Measurements from ENCODE around the gene AHCYL1. TPM values are rescaled to one million over a fixed set of nuclear protein-coding genes. Genes with fewer than 3 reads are reported as not detected.

The AHCYL1 gene
- total RNA-seq = 57.3 to 69.3 TPM (median 59.6 TPM) in 3 replicates
- long read RNA-seq, full-length matches to known transcripts = 90 of 110 reads
- long read RNA-seq, partial matches to known transcripts = 9 of 110 reads
- long read RNA-seq, other reads (novel, unspliced or antisense) = 11 of 110 reads

DNA sequence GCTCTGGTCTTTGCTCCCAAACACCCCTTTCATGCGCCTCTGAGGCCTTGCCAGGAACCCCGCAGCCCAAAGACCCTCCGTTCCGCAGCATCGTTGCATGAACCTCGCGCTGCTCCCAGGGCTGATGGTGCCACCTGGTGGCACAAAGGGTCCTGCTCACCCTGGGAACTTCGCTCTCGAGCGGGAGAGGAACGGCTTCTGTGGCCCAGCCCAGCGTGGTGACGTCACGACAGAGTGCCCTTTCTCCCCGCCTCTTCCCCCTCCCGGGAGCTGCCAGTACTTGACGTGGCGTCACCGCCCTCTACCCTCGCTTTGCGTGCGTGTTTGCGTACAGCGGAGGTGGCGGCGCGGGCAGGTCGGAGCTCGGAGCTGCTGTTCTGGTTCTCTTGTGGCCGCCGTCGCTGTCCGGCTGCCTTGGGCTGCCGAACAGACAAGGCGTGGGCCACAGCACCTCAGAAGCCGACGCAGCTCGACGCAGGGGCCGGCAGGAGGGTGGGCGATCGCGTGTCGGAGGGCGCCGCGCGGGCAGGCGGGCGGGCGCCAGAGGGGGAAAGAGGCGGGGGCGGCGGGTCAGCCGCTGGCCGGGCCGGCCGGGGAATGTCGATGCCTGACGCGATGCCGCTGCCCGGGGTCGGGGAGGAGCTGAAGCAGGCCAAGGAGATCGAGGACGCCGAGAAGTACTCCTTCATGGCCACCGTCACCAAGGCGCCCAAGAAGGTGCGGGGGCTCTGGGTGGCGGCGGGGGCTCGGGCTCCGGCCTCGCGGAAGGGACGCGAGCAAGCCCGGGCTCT, at the start of gene AHCYL1:
Gene AHCYL1, plus strand, starts transcription at position 310 of the 791 bp plus-strand sequence. Its CDS starts 288 bp downstream, at position 598.
- TF ChIP-seq, protein P1, sequence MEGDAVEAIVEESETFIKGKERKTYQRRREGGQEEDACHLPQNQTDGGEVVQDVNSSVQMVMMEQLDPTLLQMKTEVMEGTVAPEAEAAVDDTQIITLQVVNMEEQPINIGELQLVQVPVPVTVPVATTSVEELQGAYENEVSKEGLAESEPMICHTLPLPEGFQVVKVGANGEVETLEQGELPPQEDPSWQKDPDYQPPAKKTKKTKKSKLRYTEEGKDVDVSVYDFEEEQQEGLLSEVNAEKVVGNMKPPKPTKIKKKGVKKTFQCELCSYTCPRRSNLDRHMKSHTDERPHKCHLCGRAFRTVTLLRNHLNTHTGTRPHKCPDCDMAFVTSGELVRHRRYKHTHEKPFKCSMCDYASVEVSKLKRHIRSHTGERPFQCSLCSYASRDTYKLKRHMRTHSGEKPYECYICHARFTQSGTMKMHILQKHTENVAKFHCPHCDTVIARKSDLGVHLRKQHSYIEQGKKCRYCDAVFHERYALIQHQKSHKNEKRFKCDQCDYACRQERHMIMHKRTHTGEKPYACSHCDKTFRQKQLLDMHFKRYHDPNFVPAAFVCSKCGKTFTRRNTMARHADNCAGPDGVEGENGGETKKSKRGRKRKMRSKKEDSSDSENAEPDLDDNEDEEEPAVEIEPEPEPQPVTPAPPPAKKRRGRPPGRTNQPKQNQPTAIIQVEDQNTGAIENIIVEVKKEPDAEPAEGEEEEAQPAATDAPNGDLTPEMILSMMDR (IDR thresholded peaks at IDR 0.05) = peak; percentile 99
- Mint-ChIP-seq H3K27ac (ENCODE audit: unreplicated experiment) (peak within 1 kb of the TSS; percentile 100), H3K36me3 (ENCODE audit: low read depth) (peaks cover 1% of the 10 kb centered on the region), H3K4me1 (ENCODE audit: low read depth) (peaks cover 58% of the 10 kb centered on the region), H3K4me3 (ENCODE audit: unreplicated experiment) (peak within 1 kb of the TSS; percentile 98), H3K27me3 (ENCODE audit: low read depth) (no peaks in the 10 kb centered on the region), H3K9me3 (ENCODE audit: low read depth) (no peaks in the 10 kb centered on the region)
- DNase-seq (ENCODE audit: low spot score) = peak; percentile 100

DNA sequence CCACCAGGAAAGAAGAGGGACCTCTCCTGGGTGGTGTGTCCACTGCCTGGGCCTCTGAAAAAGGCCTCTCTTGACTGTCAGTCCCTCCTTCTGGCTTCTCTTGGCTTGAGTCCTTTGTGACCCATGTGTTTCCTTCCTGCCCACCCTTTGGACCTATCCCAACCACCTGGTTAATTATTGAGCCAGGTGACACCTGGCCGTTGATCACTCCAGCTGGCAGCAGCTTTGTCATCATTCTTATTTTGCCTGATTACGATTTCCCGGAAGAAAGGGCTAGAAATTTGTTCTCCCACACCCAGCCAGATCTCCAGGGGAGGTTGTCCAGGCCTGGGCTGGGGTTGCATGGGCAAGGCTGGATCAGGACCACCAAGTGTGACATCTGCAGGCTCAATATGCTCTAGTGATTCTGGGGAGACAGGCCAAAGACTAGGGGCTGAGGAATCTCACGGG, 49.1 kb upstream of the AHCYL1 start:
- no peaks in the 10 kb centered on the region for H3K27me3 Mint-ChIP-seq (ENCODE audit: low read depth)
- TF ChIP-seq, protein P1 (IDR thresholded peaks at IDR 0.05) = no peak
- no peak for DNase-seq (ENCODE audit: low spot score)
- peaks cover 4% of the 10 kb centered on the region for H3K36me3 Mint-ChIP-seq (ENCODE audit: low read depth)
- peaks cover 21% of the 10 kb centered on the region for H3K4me1 Mint-ChIP-seq (ENCODE audit: low read depth)
- H3K9me3 Mint-ChIP-seq (ENCODE audit: low read depth) = peaks cover 19% of the 10 kb centered on the region
- H3K4me3 Mint-ChIP-seq (ENCODE audit: unreplicated experiment) = no peak overlapping the region
- H3K27ac Mint-ChIP-seq (ENCODE audit: unreplicated experiment) = no peak overlapping the region

DNA sequence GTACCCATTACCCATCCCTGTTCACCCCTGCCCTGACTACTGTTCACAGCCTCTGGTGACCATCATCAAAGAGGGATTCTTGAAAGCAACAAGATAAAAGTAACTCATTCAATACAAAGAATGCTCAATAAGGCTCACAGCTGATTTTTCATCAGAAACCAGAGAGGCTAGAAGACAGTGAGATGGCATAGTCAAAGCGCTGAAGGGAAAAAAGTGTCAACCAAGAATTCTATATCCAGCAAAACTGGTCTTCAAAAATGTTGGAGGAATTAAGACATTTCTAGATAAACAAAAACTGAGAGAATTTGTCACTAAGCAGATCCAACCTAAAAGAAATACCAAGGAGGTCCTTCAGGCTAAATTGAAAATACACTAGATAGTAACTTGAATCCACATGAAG, 46.8 kb upstream of the AHCYL1 start:
- no peak overlapping the region for H3K27ac Mint-ChIP-seq (ENCODE audit: unreplicated experiment)
- H3K4me3 Mint-ChIP-seq (ENCODE audit: unreplicated experiment) = no peak overlapping the region

DNA sequence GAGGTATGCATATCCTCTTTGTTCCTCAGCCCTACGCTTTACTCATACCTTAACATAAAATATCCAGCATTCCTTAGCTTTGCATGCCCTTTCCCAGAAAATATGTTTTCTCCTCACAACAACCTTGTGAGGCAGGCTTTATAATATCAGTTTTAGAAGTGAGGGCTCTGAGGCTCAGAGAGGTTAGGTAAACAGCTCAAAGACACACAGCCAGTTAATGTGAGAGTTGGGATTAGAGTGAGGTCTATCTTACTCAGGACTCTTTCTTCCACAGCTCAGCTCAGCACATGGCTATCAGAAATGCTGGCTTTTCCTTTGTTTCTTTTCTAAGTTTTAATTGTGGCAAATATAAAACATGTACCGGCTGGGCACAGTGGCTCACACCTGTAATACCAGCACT, 46.0 kb upstream of the AHCYL1 start:
- TF ChIP-seq, protein P1 (IDR thresholded peaks at IDR 0.05) = no peak
- no peak overlapping the region for H3K27ac Mint-ChIP-seq (ENCODE audit: unreplicated experiment)
- no peak for DNase-seq (ENCODE audit: low spot score)
- peaks cover 4% of the 10 kb centered on the region for H3K36me3 Mint-ChIP-seq (ENCODE audit: low read depth)
- H3K27me3 Mint-ChIP-seq (ENCODE audit: low read depth) = no peaks in the 10 kb centered on the region
- peaks cover 10% of the 10 kb centered on the region for H3K4me1 Mint-ChIP-seq (ENCODE audit: low read depth)
- H3K9me3 Mint-ChIP-seq (ENCODE audit: low read depth) = peaks cover 19% of the 10 kb centered on the region
- no peak overlapping the region for H3K4me3 Mint-ChIP-seq (ENCODE audit: unreplicated experiment)

More for the DNA sequence above, 46.8 kb upstream of the AHCYL1 start:
- Mint-ChIP-seq H3K36me3 (ENCODE audit: low read depth) (peaks cover 4% of the 10 kb centered on the region), H3K4me1 (ENCODE audit: low read depth) (peaks cover 10% of the 10 kb centered on the region), H3K27me3 (ENCODE audit: low read depth) (no peaks in the 10 kb centered on the region), H3K9me3 (ENCODE audit: low read depth) (peaks cover 19% of the 10 kb centered on the region)
- no peak for DNase-seq (ENCODE audit: low spot score)
- TF ChIP-seq, protein P1 (IDR thresholded peaks at IDR 0.05) = no peak

DNA sequence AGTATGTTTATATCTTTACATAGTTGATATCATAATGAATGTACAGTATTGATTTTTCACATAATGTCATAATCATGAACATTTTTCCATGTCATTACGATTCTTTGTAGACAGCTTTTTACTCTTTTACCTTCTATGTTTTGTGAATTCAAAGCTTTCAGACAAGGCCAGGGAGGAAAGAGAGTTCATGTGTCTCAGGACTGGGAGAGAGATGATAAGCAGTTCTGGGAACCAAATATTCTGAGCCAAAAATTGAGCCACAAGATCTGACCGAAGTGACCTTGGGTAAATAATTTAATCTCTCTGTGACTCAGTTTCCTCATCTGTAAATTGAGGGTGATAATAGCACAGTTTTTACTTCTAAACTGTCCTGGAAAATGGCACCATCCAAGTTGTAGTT, 42.1 kb upstream of the AHCYL1 start:
- no peak overlapping the region for H3K27ac Mint-ChIP-seq (ENCODE audit: unreplicated experiment)
- H3K36me3 Mint-ChIP-seq (ENCODE audit: low read depth) = peaks cover 2% of the 10 kb centered on the region
- H3K4me1 Mint-ChIP-seq (ENCODE audit: low read depth) = no peaks in the 10 kb centered on the region
- H3K9me3 Mint-ChIP-seq (ENCODE audit: low read depth) = peaks cover 10% of the 10 kb centered on the region
- H3K4me3 Mint-ChIP-seq (ENCODE audit: unreplicated experiment) = no peak overlapping the region
- TF ChIP-seq, protein P1 (IDR thresholded peaks at IDR 0.05) = no peak
- DNase-seq (ENCODE audit: low spot score) = no peak
- H3K27me3 Mint-ChIP-seq (ENCODE audit: low read depth) = no peaks in the 10 kb centered on the region

All from chondrocyte (in vitro differentiated cells).